Measurements from ENCODE around the gene MTCH1.
"Not testable (repeated sequence)": the region's sequence is repeated elsewhere in the genome, so short reads cannot be mapped to it uniquely, and the experiment has no call there.

MTCH1 gene

GRCh38 chr6:36990401-36990800 is 4.4 kb upstream of the MTCH1 start:
- not testable (repeated sequence) for DNase-seq

- DNase-seq, result no peak
Observed at GRCh38 chr6:36989264-36989663, 3.3 kb upstream of the MTCH1 start.

GRCh38 chr6:36986704-36987047 is 680 bp upstream of the MTCH1 start:
- DNase-seq, result no peak

GRCh38 chr6:36985417-36985807 is 584 bp downstream of the MTCH1 start:
- DNase-seq, result no peak

- peak; percentile 64 to 71 for DNase-seq
Observed at GRCh38 chr6:36984581-36985416, 1.2 kb downstream of the MTCH1 start.

GRCh38 chr6:36983538-36983937 is 2.5 kb downstream of the MTCH1 start:
- no peak for DNase-seq

GRCh38 chr6:36980876-36981619 is 4.9 kb downstream of the MTCH1 start:
- no peak for DNase-seq

- DNase-seq, result no peak
Observed at GRCh38 chr6:36980129-36980528, 5.9 kb downstream of the MTCH1 start.

GRCh38 chr6:36979347-36979742 is 6.7 kb downstream of the MTCH1 start:
- no peak for DNase-seq

GRCh38 chr6:36978421-36979346 is 7.3 kb downstream of the MTCH1 start:
- DNase-seq, result no peak

- DNase-seq, result peak in 1 of 2 donors; percentile 29
Observed at GRCh38 chr6:36977470-36977941, 8.5 kb downstream of the MTCH1 start.

GRCh38 chr6:36976931-36977330 is 9.1 kb downstream of the MTCH1 start:
- no peak for DNase-seq

GRCh38 chr6:36976509-36976908 is 9.5 kb downstream of the MTCH1 start:
- no peak for DNase-seq

- DNase-seq, result no peak
Observed at GRCh38 chr6:36976007-36976264, 10.1 kb downstream of the MTCH1 start.

GRCh38 chr6:36975231-36976006 is 10.6 kb downstream of the MTCH1 start:
- DNase-seq, result no peak

GRCh38 chr6:36973647-36974046 is 12.3 kb downstream of the MTCH1 start:
- no peak for DNase-seq

- no peak for DNase-seq
Observed at GRCh38 chr6:36973190-36973589, 12.8 kb downstream of the MTCH1 start.

GRCh38 chr6:36971921-36972673 is 13.9 kb downstream of the MTCH1 start:
- DNase-seq, result no peak

GRCh38 chr6:36970892-36971842 is 14.8 kb downstream of the MTCH1 start:
- no peak for DNase-seq

Data from stimulated activated CD4-positive, alpha-beta T cell treated with anti-CD3 and anti-CD28 coated beads, Interleukin-2, amount 100 ng/mL, for 24 hours (primary cell).